Gastrocnemius medialis (tissue), 4 donors: ENCODE results near the gene RASD1. TPM values are rescaled to one million over a fixed set of nuclear protein-coding genes. Genes with fewer than 3 reads are reported as not detected.

Experiments used
- ATAC-seq, 2 donors: fragments of 150-250 bp; one replicate each; pipeline ENCODE4 v1.9.1; 2016
- DNase-seq, 2 donors: peaks; one replicate each; pipeline ENCODE4 v3.0.0-alpha.2; 2019
- H3K27ac ChIP-seq, 4 donors: fragments of 200-600 bp; sonication (generic); 1 replicate in 1 of 4; 2 replicates in 3 of 4; pipeline ENCODE4 v1.5.1; 2016 to 2018; ENCODE audit warnings: mild to moderate bottlenecking in 2 of 4, moderate library complexity in 1 of 4
- H3K27me3 ChIP-seq, 3 donors: fragments of 200-600 bp; sonication (generic) in 2 of 3; 1 replicate in 1 of 3; 2 replicates in 2 of 3; pipeline versions ENCODE4 v1.5.1 to v1.6.0; 2016 to 2019; ENCODE audit warnings: mild to moderate bottlenecking in 1 of 3, moderate library complexity in 1 of 3
- H3K36me3 ChIP-seq, 2 donors: fragments of 200-600 bp; sonication (generic) in 1 of 2; one replicate each; pipeline ENCODE4 v1.5.1; 2017 to 2018
- H3K4me1 ChIP-seq, 2 donors: fragments of 200-600 bp; sonication (generic) in 1 of 2; one replicate each; pipeline ENCODE4 v1.5.1; 2016 to 2017; ENCODE audit warnings: mild to moderate bottlenecking in 2 of 2
- H3K4me3 ChIP-seq, 4 donors: fragments of 200-600 bp; sonication (generic) in 3 of 4; 1 replicate in 1 of 4; 2 replicates in 3 of 4; pipeline ENCODE4 v1.5.1; 2016 to 2019; ENCODE audit warnings: mild to moderate bottlenecking in 2 of 4
- H3K9me3 ChIP-seq, 3 donors: fragments of 200-600 bp; sonication (generic) in 2 of 3; 1 replicate in 1 of 3; 2 replicates in 2 of 3; pipeline ENCODE4 v1.5.1; 2016 to 2019
- POLR2A ChIP-seq, 2 donors: fragments of 450-650 bp; IDR thresholded peaks; one replicate each; pipeline ENCODE4 v1.6.1; 2017; ENCODE audit warnings: antibody characterized with exemption in 2 of 2, mild to moderate bottlenecking in 2 of 2, moderate library complexity in 2 of 2
- in situ Hi-C, 4 donors: fragments of 200-750 bp; cut with MboI; loops; one replicate each; pipeline versions ENCODE4 v1.15.0 to v1.8.0; 2017; ENCODE audit warnings: low sequenced_read_pairs in 4 of 4
- intact Hi-C: fragments of 100-400 bp; cut with DNase I; formaldehyde crosslinking; loops from one replicate; pipeline ENCODE4 v1.15.1; 2023; ENCODE audit warnings: low total_unique reads
- total RNA-seq, 4 donors: library from RNA; depleted of rRNA; stranded (reverse); fragments of >200 nt; gene quantifications; one replicate each; pipeline versions ENCODE4 v1.1.0 to v1.2.3, GENCODE V29; 2016
- TF ChIP-seq, protein P1 (sequence below), 5 experiments: fragments of 450-650 bp in 3 of 5; fragments of 200-600 bp in 2 of 5; sonication (generic) in 2 of 5; IDR thresholded peaks in 4 of 5; conservative IDR thresholded peaks in 1 of 5; 1 replicate in 4 of 5; 2 replicates in 1 of 5; pipeline ENCODE4 v1.5.1; 2016 to 2019; ENCODE audit warnings: antibody characterized with exemption in 5 of 5, mild to moderate bottlenecking in 3 of 5, moderate library complexity in 3 of 5

The RASD1 gene
- total RNA-seq, 4 donors from 2014 or later: 61.3 to 264 (median 102) TPM

DNA sequence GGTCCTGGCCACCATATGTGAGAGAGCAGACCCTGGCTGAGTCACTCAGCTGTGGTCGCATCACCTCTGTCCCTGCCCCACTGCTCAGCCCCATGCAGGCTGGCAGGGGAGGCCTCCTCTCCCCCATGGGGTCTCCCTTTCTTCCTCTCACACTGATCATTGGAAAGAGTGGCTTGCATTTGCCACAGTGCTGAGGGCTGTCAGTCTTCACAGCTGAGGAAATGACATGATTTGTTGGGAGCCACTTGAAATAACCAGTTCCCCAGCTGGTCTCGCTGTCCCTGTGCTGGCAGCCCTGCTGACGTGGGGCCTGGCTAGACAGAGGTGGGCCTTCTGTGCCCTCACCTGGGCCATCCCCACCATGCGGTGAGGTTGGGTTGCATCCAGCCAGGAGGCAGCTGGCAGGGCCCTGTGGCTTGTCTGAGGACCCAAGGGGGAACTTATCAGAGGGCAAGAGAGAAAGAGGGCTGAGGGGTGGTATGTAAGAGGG, 49.5 kb downstream of the RASD1 start:
- peak overlapping the region in 3 of 4 donors; percentile 13 to 57 (median 24) for H3K27ac ChIP-seq
- peaks cover 0 to 10% (median 0%) of the 10 kb centered on the region in 3 donors for H3K27me3 ChIP-seq
- in situ Hi-C loops: no loop called here
- ATAC-seq: no peak
- intact Hi-C loops: loop anchor here (5.0 kb wide), 1 partner anchor 49 kb away; no protein-coding TSS in a partner anchor
- H3K4me3 ChIP-seq: no peak overlapping the region
- TF ChIP-seq, protein P1, sequence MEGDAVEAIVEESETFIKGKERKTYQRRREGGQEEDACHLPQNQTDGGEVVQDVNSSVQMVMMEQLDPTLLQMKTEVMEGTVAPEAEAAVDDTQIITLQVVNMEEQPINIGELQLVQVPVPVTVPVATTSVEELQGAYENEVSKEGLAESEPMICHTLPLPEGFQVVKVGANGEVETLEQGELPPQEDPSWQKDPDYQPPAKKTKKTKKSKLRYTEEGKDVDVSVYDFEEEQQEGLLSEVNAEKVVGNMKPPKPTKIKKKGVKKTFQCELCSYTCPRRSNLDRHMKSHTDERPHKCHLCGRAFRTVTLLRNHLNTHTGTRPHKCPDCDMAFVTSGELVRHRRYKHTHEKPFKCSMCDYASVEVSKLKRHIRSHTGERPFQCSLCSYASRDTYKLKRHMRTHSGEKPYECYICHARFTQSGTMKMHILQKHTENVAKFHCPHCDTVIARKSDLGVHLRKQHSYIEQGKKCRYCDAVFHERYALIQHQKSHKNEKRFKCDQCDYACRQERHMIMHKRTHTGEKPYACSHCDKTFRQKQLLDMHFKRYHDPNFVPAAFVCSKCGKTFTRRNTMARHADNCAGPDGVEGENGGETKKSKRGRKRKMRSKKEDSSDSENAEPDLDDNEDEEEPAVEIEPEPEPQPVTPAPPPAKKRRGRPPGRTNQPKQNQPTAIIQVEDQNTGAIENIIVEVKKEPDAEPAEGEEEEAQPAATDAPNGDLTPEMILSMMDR (IDR thresholded peaks at IDR 0.05 in 4 of 5, conservative IDR thresholded peaks at IDR 0.05 in 1 of 5): no peak
- no peak for TF ChIP-seq POLR2A (IDR thresholded peaks at IDR 0.05)
- H3K4me1 ChIP-seq: peaks cover 7 to 10% of the 10 kb centered on the region in 2 donors
- no peaks in the 10 kb centered on the region for H3K36me3 ChIP-seq
- no peaks in the 10 kb centered on the region for H3K9me3 ChIP-seq
- no peak for DNase-seq

DNA sequence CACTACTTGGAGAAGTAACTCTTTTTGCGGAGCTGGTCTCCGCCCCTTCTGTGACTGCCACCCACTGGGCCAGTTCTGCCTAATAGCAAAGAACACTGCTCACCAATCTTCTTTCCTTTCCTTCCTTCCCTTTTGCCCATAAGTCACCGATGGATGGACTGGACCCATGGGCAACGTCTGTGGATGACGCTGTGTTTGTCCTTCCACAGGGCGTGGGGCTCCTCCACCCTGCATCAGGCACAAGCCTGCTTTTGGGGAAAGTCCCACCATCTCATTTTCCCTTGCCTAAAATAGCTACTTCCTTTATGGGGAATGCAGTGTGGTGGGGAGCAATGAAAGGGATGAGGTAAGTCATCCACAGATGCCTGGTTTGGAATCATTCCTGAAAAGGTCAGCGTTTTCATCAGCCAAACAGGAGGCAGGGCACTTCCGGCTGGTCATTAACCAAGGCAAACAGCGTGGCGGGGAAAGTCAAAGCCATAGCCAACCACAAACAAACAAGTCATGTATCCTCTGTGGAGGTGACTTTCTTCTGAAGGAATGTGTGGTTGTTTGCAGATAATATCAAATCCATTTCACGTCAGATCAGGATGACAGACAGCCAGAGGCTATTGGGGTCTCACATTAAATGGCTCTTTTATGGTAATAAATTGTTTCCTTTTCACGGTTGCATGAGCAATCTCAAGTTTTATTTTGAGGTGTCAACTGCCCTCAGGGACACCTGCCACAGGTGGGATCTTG, 50.1 kb downstream of the RASD1 start:
- TF ChIP-seq, protein P1 (IDR thresholded peaks at IDR 0.05 in 4 of 5, conservative IDR thresholded peaks at IDR 0.05 in 1 of 5): no peak
- peak in 1 of 2 donors; percentile 10 for TF ChIP-seq POLR2A (IDR thresholded peaks at IDR 0.05)
- in situ Hi-C loops (no loop called here), intact Hi-C loops (loop anchor here (5.0 kb wide), 1 partner anchor 49 kb away; no protein-coding TSS in a partner anchor)
- peak; percentile 71 to 72 for ATAC-seq
- H3K36me3 ChIP-seq: no peaks in the 10 kb centered on the region
- H3K27me3 ChIP-seq: peaks cover 0 to 10% (median 2%) of the 10 kb centered on the region in 3 donors
- H3K27ac ChIP-seq: peak overlapping the region; percentile 24 to 61 (median 40)
- DNase-seq: peak in 1 of 2 donors; percentile 48
- no peak overlapping the region for H3K4me3 ChIP-seq
- H3K9me3 ChIP-seq: no peaks in the 10 kb centered on the region
- H3K4me1 ChIP-seq: peaks cover 7 to 10% of the 10 kb centered on the region in 2 donors

DNA sequence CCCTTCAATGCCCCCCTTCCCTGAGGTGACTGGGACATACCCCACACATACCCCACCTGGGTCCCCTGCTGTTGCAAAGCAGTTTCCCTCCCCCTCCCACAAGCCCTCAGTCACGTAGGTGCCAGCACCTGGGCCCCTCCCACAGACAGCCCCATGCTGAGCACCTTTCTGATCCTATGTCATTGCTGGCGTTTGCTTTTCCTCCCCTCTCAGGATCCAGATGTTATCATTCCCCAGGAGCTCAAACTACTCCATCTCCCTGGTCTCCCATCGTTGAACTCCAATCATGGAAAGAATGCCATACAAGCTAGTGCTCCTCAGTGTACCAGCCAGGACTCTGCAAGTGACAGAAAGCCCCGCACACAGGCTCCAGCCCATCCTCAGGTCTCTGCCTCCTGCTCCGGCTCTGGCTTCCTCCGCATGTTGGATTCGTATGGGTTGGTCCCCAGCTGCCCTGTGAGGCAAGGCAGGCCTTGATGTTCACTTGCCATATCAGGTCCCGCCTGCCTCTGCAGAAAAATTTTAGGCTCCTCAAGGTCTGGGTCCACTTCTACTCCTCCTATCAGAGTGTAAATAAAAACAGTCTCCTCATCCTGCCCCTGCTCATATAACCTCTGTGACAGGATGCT, 50.8 kb downstream of the RASD1 start:
- no peaks in the 10 kb centered on the region for H3K9me3 ChIP-seq
- no peaks in the 10 kb centered on the region for H3K36me3 ChIP-seq
- in situ Hi-C loops (no loop called here), intact Hi-C loops (loop anchor here (5.0 kb wide), 1 partner anchor 48 kb away; no protein-coding TSS in a partner anchor)
- DNase-seq: no peak
- H3K27me3 ChIP-seq: peaks cover 0 to 10% (median 3%) of the 10 kb centered on the region in 3 donors
- ATAC-seq: no peak
- H3K4me3 ChIP-seq: no peak overlapping the region
- peak overlapping the region in 3 of 4 donors; percentile 30 to 61 (median 50) for H3K27ac ChIP-seq
- TF ChIP-seq POLR2A (IDR thresholded peaks at IDR 0.05): no peak
- TF ChIP-seq, protein P1 (IDR thresholded peaks at IDR 0.05 in 4 of 5, conservative IDR thresholded peaks at IDR 0.05 in 1 of 5): no peak
- H3K4me1 ChIP-seq: peaks cover 7 to 10% of the 10 kb centered on the region in 2 donors

Other genes with a start within 250 kb of the RASD1 start
- gene COPS3, start 215.1 kb downstream of the RASD1 start, total RNA-seq: 100 to 1,000 TPM; 145 to 249 (median 175) TPM
- 10 to 100 TPM in 2 of 4 donors, 1 to 10 TPM in 2; 3.7 to 15.7 (median 8.0) TPM for gene NT5M, start 193.0 kb downstream of the RASD1 start, total RNA-seq
- gene MED9, start 19.4 kb downstream of the RASD1 start, total RNA-seq: 10 to 100 TPM; 20.4 to 33.7 (median 27.7) TPM
- 10 to 100 TPM; 32.8 to 48.2 (median 34.2) TPM for gene PEMT, start 95.3 kb upstream of the RASD1 start, total RNA-seq
- gene RAI1, start 185.1 kb upstream of the RASD1 start, total RNA-seq: 1 to 10 TPM; 2.1 to 6.7 (median 4.3) TPM